ENCODE measurements around the gene AP2A2. TPM values are rescaled to one million over a fixed set of nuclear protein-coding genes. Genes with fewer than 3 reads are reported as not detected.

The AP2A2 gene
- total RNA-seq, 1 experiment from 2014 or later = 39.4 TPM

- ChIA-PET CTCF (no interaction called here), POLR2A (ENCODE audit: unreplicated experiment) (no interaction called here)
- BruUV-seq (replicated peaks) = no TSS peak
- intact Hi-C loops (cut with micrococcal nuclease; ENCODE audit: unreplicated experiment) = loop anchor here (5.0 kb wide), 1 partner anchor 128 kb away; no protein-coding TSS in a partner anchor
- Histone ChIP-seq H3K4me2 (no peak overlapping the region), H3K9me2 (ENCODE audit: insufficient read depth) (no peaks in the 10 kb centered on the region), H3K4me3 (no peak overlapping the region), H3K79me2 (ENCODE audit: low read depth) (peaks cover 13% of the 10 kb centered on the region), H3F3A (ENCODE audit: insufficient read depth, low read depth) (no peaks in the 10 kb centered on the region; the same call in 1 of the 2 replicates), H3K36me3 (ENCODE audit: low read depth) (no peaks in the 10 kb centered on the region), H3K27ac (no peak overlapping the region), H3K27me3 (ENCODE audit: insufficient read depth, low read depth) (no peaks in the 10 kb centered on the region), H4K20me1 (ENCODE audit: insufficient read depth) (no peaks in the 10 kb centered on the region), H3K9me3 (ENCODE audit: insufficient read depth, low read depth) (no peaks in the 10 kb centered on the region), H2AFZ (no peak overlapping the region), H3K4me1 (replicated peaks; ENCODE audit: insufficient read depth) (peaks cover 11% of the 10 kb centered on the region)
- TF ChIP-seq CTCF (conservative IDR thresholded peaks at IDR 0.05) (no peak), EZH2 (IDR thresholded peaks at IDR 0.05; ENCODE audit: low read depth) (no peak)
- DNase-seq = no peak
Observed at GRCh38 chr11:914204-914603, 11.5 kb upstream of the AP2A2 start.

GRCh38 chr11:914747-915501, 10.7 kb upstream of the AP2A2 start:
- no peak overlapping the region for H3K4me2 ChIP-seq
- DNase-seq = no peak
- no peak overlapping the region for H3K4me3 ChIP-seq
- H4K20me1 ChIP-seq (ENCODE audit: insufficient read depth) = no peaks in the 10 kb centered on the region
- ChIA-PET POLR2A (ENCODE audit: unreplicated experiment) (no interaction called here), CTCF (interaction anchor here (0.6 kb wide), 1 partner anchor 128 kb away, joined by 3 read pairs; no protein-coding TSS in a partner anchor)
- no peak overlapping the region for H3K27ac ChIP-seq
- H3K36me3 ChIP-seq (ENCODE audit: low read depth) = no peaks in the 10 kb centered on the region
- H2AFZ ChIP-seq = no peak overlapping the region
- H3F3A ChIP-seq (ENCODE audit: insufficient read depth, low read depth) = no peaks in the 10 kb centered on the region; the same call in 1 of the 2 replicates
- TF ChIP-seq EZH2 (IDR thresholded peaks at IDR 0.05; ENCODE audit: low read depth) (no peak), CTCF (conservative IDR thresholded peaks at IDR 0.05) (no peak)
- no peaks in the 10 kb centered on the region for H3K9me2 ChIP-seq (ENCODE audit: insufficient read depth)
- intact Hi-C loops (cut with micrococcal nuclease; ENCODE audit: unreplicated experiment) = loop anchor here (5.0 kb wide), 1 partner anchor 127 kb away; no protein-coding TSS in a partner anchor
- H3K79me2 ChIP-seq (ENCODE audit: low read depth) = peaks cover 6% of the 10 kb centered on the region; the same call in 1 of the 2 replicates
- no peaks in the 10 kb centered on the region for H3K9me3 ChIP-seq (ENCODE audit: insufficient read depth, low read depth)
- H3K4me1 ChIP-seq (replicated peaks; ENCODE audit: insufficient read depth) = peaks cover 5% of the 10 kb centered on the region
- no peaks in the 10 kb centered on the region for H3K27me3 ChIP-seq (ENCODE audit: insufficient read depth, low read depth)
- no TSS peak for BruUV-seq (replicated peaks)

GRCh38 chr11:917426-917825, 8.2 kb upstream of the AP2A2 start:
- H3K4me3 ChIP-seq = no peak overlapping the region
- TF ChIP-seq CTCF (conservative IDR thresholded peaks at IDR 0.05) = no peak
- TF ChIP-seq EZH2 (IDR thresholded peaks at IDR 0.05; ENCODE audit: low read depth) = no peak
- no peaks in the 10 kb centered on the region for H3K9me3 ChIP-seq (ENCODE audit: insufficient read depth, low read depth)
- no peaks in the 10 kb centered on the region for H3K9me2 ChIP-seq (ENCODE audit: insufficient read depth)
- no peak overlapping the region for H3K4me2 ChIP-seq
- H3K27ac ChIP-seq = no peak overlapping the region
- H3K79me2 ChIP-seq (ENCODE audit: low read depth) = no peaks in the 10 kb centered on the region
- H3F3A ChIP-seq (ENCODE audit: insufficient read depth, low read depth) = no peaks in the 10 kb centered on the region
- DNase-seq = no peak
- no TSS peak for BruUV-seq (replicated peaks)
- no peak overlapping the region for H2AFZ ChIP-seq
- H4K20me1 ChIP-seq (ENCODE audit: insufficient read depth) = no peaks in the 10 kb centered on the region
- H3K27me3 ChIP-seq (ENCODE audit: insufficient read depth, low read depth) = no peaks in the 10 kb centered on the region
- CTCF ChIA-PET = no interaction called here
- intact Hi-C loops (cut with micrococcal nuclease; ENCODE audit: unreplicated experiment) = no loop called here
- H3K4me1 ChIP-seq (replicated peaks; ENCODE audit: insufficient read depth) = no peaks in the 10 kb centered on the region
- POLR2A ChIA-PET (ENCODE audit: unreplicated experiment) = no interaction called here
- no peaks in the 10 kb centered on the region for H3K36me3 ChIP-seq (ENCODE audit: low read depth)

Measured in PC-9 (cell line).